ENCODE measurements around the gene AIDA. TPM values are rescaled to one million over a fixed set of nuclear protein-coding genes. Genes with fewer than 3 reads are reported as not detected.
"Not testable (repeated sequence)": the region's sequence is repeated elsewhere in the genome, so short reads cannot be mapped to it uniquely, and the experiment has no call there.

The AIDA gene, protein sequence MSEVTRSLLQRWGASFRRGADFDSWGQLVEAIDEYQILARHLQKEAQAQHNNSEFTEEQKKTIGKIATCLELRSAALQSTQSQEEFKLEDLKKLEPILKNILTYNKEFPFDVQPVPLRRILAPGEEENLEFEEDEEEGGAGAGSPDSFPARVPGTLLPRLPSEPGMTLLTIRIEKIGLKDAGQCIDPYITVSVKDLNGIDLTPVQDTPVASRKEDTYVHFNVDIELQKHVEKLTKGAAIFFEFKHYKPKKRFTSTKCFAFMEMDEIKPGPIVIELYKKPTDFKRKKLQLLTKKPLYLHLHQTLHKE
- total RNA-seq: 62.6 and 72.3 TPM in 2 replicates

- DNase-seq (ENCODE audit: extremely low read depth, low read depth, low spot score): peak; percentile 55
Measured at GRCh38 chr1:222712253-222713090, at the start of gene AIDA, which contains the start of gene BROX. AIDA (minus strand) TSS chr1:222712491; CDS start chr1:222712317, 174 bp downstream. BROX (plus strand) TSS chr1:222712564; CDS start chr1:222715700, 3,136 bp downstream.

DNA sequence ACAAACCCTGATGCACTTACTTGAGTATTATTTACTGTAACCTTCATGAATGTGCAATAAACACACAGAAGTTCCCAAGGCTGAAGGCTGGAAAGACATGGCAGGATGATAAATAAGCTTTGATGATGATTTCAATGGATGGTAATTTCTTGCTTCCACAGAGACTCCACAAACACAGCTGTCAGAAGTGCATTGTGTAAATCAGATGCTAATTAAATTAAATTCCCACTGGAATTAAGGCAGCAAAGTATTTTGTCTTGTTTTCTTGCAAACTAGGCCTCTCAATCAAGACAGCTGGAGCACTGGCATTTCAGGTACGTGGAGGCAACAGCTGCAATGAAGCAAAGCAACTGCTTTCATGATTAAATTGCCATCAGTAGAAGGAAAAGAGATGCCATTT lies 48.8 kb upstream of the AIDA start:
- no peak for DNase-seq (ENCODE audit: extremely low read depth, low read depth, low spot score)

GRCh38 chr1:222759451-222760035 lies 47.3 kb upstream of the AIDA start:
- no peak for DNase-seq (ENCODE audit: extremely low read depth, low read depth, low spot score)

DNA sequence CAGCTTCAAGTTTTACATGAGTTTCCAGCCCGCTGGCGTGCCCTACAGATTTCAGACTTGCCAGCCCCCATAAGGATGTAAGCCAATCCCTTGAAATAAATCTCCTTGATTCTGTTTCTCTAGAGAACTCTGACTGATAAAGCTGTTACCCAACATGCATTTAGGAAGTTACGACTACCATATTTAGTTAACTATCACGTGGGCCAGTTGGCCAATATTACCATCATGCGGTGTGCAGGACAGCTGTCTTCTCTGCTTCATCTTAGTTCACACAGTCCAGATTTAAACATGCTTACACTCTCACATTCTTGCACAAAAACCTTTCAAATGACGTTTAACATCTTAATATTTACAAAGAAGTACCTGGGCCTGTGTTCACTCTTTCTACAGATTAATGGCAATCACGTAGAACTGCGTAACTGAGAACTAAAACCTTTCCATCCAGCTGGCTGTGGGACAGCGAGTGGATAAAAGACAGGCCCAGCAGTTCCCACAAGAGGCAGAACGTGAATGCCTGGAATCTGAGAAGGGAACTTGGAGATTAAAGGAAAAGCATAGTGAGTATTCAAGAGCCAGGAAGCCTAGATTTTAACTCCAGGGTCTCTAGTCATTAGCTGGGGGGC lies 45.5 kb upstream of the AIDA start:
- no peak for DNase-seq (ENCODE audit: extremely low read depth, low read depth, low spot score)

DNA sequence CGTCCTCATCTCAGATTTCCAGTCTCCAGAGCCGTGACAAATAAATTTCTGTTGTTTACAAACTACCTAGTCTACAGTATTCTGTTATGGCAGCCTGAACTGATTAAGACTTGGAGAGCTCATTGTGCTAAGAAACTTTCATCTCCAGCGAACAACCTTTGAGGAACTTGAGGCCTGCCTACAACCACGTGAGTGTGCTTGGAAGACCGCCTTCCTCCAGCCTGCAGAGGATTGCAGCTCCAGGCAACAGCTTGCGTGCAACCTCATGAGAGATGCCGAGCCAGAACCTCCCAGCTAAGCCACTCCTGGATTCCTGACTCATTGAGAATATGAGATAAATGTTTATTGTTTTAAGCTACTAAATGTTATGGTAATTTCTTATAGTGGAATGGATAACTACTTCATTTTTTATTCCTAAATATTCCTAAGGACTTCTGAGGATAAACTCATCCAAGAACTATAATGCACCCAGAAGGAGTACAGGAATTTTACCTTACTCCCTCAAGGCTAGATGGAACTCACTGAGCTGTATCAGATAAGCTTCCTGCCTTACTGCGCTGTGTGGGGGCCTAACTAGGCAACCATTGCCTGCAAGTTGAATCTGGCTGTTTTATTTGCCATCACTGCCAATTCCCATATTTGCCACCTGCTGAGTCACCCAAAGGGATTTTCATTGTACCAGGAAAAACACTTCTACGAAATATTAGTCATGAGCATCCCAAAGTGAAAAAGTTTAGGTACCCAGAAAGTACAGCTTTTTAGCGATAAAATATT lies 42.3 kb upstream of the AIDA start:
- DNase-seq (ENCODE audit: extremely low read depth, low read depth, low spot score): no peak

GRCh38 chr1:222751255-222751654 lies 39.0 kb upstream of the AIDA start:
- no peak for DNase-seq (ENCODE audit: extremely low read depth, low read depth, low spot score)

DNA sequence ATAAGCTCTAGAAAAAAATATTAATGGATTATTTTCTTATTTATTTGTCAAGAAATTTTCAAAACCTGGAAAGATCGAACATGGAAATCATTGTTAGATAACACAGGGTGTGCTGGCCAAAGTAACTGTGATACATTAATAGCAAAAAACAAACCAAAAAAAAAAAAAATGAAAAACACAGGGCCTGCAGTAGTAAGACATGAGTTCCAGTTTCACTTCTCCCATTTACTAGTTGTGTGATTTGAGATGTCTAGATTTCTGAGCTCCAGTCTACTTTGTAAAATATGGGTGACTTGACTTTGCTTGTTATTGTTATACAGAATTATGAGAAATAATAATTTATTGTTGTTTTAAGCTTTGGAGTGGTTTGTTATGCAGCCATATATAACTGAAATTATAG lies 38.4 kb upstream of the AIDA start:
- no peak for DNase-seq (ENCODE audit: extremely low read depth, low read depth, low spot score)

- DNase-seq (ENCODE audit: extremely low read depth, low read depth, low spot score): no peak
Measured at GRCh38 chr1:222749927-222750326, 37.6 kb upstream of the AIDA start.

DNA sequence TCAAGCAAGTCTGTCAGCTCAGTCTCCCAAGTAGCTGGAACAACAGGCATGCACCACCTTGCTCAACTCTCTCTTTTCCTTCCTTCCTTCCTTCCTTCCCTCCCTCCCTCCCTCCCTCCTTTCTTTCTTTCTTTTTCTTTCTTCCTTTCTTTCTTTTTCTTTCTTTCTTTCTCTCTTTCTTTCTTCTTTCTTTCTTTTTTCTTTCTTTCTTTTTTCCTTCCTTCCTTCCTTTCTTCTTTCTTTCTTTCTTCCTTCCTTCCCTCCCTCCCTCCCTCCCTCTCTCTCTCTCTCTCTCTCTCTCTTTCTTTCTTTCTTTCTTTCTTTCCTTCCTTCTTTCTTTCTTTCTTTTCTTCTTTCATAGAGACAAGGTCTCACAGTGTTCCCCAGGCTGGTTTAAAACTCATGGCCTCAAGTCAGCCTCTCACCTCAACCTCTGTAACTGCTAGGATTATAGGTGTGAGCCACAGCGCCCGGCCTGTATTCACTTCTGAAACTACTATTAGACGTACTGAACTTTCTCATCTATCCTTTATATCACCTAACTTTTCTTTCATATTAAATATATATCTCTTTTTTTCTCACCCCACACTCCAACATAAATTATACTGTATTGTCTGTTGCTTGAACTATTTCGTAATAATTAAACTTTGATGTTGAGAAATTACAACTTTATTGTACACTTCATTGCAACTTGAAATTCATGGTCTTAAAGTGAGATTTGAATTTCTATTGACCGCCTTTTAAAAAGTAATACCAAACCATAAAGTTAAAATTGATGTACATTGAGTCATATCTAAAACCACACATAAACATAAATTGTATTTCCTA lies 29.6 kb upstream of the AIDA start:
- not testable (repeated sequence) for DNase-seq (ENCODE audit: extremely low read depth, low read depth, low spot score)

- no peak for DNase-seq (ENCODE audit: extremely low read depth, low read depth, low spot score)
Measured at GRCh38 chr1:222739929-222740328, 27.6 kb upstream of the AIDA start.

GRCh38 chr1:222739465-222739864 lies 27.2 kb upstream of the AIDA start:
- no peak for DNase-seq (ENCODE audit: extremely low read depth, low read depth, low spot score)

DNA sequence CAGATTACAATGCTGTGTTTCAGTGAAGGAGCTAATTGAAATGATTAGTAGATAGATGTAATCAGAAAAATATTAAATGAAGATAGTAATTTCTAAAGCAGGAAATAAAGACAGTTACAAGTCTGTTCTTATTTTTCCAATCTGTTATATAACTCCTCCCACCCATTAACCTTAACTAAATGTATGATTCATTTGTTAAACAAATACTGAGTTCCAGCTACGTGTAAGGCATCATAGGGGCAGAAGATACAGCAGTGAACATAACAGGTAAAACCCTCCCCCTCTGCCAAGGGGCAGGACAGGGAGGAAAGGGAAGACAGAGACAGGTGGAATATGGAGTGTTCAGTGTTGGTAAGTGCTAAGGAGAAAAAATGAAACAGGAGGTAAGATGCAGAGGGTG lies 24.7 kb upstream of the AIDA start, which contains the start of gene FAM177B:
FAM177B (plus strand) TSS at position 231 of the 400 bp plus-strand sequence. CDS start 9,344 bp downstream, outside the sequence.
- no peak for DNase-seq (ENCODE audit: extremely low read depth, low read depth, low spot score)

GRCh38 chr1:222736470-222736869 lies 24.2 kb upstream of the AIDA start:
- DNase-seq (ENCODE audit: extremely low read depth, low read depth, low spot score): no peak

- DNase-seq (ENCODE audit: extremely low read depth, low read depth, low spot score): no peak
Measured at GRCh38 chr1:222734740-222735139, 22.4 kb upstream of the AIDA start.

DNA sequence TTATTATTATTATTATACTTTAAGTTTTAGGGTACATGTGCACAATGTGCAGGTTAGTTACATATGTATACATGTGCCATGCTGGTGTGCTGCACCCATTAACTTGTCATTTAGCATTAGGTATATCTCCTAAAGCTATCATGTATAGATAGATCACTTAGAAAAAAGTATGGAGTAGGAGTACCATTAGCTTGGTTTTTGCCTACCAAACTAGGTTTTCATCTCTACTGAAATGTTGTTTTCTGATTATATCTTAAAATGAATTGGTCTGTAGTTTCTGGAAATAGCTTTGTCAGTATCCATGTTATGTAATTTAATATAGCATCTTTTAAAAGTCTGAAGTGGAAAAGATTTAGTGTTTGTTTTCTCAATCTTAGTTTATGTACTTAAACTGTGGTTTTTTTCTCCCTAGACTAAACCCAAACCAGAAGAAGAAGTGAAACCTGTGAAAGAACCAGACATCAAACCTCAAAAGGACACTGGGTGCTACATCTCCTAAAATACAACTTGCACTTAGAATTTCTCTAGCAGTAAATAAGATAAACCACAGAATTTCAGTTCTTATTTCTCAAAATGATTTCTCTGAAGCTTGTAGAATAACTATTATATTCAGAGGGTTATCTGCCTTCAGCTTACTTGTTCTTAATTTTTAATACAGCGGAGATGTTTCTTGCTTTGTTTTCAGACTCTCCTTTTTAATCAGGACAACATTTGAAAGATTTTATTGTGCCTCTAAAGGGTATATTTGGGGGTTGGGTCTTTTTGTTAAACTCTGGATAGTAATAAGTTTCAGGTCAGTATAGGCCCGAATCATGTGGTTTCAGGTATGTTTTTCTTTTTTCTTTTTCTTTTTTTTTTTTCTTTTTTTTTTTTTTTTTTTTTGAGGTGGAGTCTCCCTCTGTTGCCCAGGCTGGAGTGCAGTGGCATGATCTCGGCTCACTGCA lies 20.2 kb upstream of the AIDA start:
- DNase-seq (ENCODE audit: extremely low read depth, low read depth, low spot score): no peak

DNA sequence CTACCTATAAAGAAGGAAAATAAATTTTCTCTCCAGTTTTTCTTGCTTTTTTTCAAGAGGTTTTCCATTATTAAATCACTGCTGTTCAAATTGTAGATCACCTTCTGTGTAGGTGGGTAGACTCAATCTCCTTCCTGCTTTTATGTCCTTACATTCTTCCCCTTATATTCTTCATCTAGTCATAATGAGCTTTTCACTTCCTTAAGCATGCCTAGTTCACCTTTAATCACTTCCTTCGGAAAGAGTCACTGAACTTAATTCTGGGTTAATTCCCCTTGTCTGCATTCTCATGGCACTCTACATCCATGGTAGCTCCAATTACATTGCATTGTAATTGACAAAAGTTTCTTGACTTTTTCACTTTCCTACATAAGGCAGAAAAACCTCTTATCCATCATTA lies 18.6 kb upstream of the AIDA start:
- DNase-seq (ENCODE audit: extremely low read depth, low read depth, low spot score): no peak

DNA sequence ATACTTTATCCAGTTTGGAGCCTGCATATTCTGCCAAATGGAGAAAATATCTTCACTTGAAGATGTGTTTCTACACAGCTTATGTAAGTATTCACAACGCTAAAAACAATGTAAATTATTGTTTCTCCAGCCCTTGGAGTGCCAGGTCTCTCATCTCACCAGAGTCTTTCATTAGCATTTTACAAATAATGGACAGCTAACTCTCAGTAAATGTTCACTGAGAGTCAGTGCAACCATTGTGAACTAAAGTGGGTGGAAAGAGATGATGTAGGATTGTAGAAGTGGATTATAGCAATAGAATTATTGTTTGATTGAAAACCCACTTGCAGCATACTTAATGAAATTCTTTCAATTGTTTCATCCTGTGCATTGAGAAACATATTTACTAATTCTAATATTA lies 16.5 kb upstream of the AIDA start:
- DNase-seq (ENCODE audit: extremely low read depth, low read depth, low spot score): no peak

DNA sequence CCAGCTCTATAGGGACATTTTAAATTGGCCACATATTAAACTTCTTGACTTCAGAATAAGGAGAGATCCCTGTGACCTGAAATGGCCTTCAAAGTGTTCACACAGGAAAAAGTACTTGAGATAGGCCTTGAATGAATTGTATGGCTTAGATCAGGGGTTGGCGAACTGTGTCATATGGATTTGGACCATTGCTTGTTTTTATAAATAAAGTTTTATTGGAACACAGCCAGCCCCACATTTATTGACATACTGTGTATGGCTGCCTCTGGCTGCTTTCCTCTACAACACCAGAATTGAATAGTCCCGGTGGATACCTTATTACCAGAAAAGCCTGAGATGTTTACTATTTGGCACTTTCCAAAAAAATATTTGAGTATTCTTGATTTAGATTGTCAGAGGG lies 4.1 kb upstream of the AIDA start:
- DNase-seq (ENCODE audit: extremely low read depth, low read depth, low spot score): no peak

Measured in glomerular endothelial cell (primary cell).